Cardiac septum (tissue), 1 donor: Measurements from ENCODE around the gene CIAO2A. TPM values are rescaled to one million over a fixed set of nuclear protein-coding genes. Genes with fewer than 3 reads are reported as not detected.
A peak's percentile ranks its signal among the peaks of the same experiment; 100 is the strongest.
"Not testable (repeated sequence)": the region's sequence is repeated elsewhere in the genome, so short reads cannot be mapped to it uniquely, and the experiment has no call there.

Source experiments
- DNase-seq: peaks from one replicate; pipeline ENCODE4 v3.0.0-alpha.2; 2020; ENCODE audit warnings: low spot score
- intact Hi-C: fragments of 100-400 bp; cut with DNase I; formaldehyde crosslinking; loops from one replicate; pipeline ENCODE4 v1.14.0; 2022
- total RNA-seq: library from RNA; stranded (reverse); fragmentation: NEBNext Ultra II Directional; extraction: Animal tissue kit (Norgen Biotek cat#: 25700); gene quantifications from one replicate; pipeline ENCODE4 v1.2.1, GENCODE V29; 2021
- donor health status: DM: no; HTN: no; CAD: no.

Gene CIAO2A
- total RNA-seq, 1 donor from 2014 or later, result 46.9 TPM

- intact Hi-C loops, result no loop called here
- DNase-seq, result no peak
These were observed 10.9 kb downstream of the CIAO2A start for GRCh38 chr15:64082757-64083156.

GRCh38 chr15:64073496-64073895 lies 20.1 kb downstream of the CIAO2A start:
- intact Hi-C loops, DNase-seq: not testable (repeated sequence)

- no peak for DNase-seq
- intact Hi-C loops, result no loop called here
These were observed 20.8 kb downstream of the CIAO2A start for GRCh38 chr15:64072812-64073211.

GRCh38 chr15:64071931-64072765 lies 21.5 kb downstream of the CIAO2A start:
- intact Hi-C loops, result no loop called here
- no peak for DNase-seq

GRCh38 chr15:64070965-64071851 lies 22.4 kb downstream of the CIAO2A start:
- intact Hi-C loops, result no loop called here
- no peak for DNase-seq

- DNase-seq, result no peak
- intact Hi-C loops, result no loop called here
These were observed 23.5 kb downstream of the CIAO2A start for GRCh38 chr15:64070106-64070505.

GRCh38 chr15:64068133-64068532 lies 25.5 kb downstream of the CIAO2A start:
- intact Hi-C loops, result loop anchor here (5.0 kb wide), 1 partner anchor 176 kb away; no protein-coding TSS in a partner anchor
- no peak for DNase-seq

- intact Hi-C loops, result loop anchor here (2.0 to 5.0 kb wide), 2 partner anchors 175 to 315 kb away; no protein-coding TSS in a partner anchor
- peak; percentile 80 for DNase-seq
These were observed 26.0 kb downstream of the CIAO2A start for GRCh38 chr15:64067564-64068030.

GRCh38 chr15:64066451-64066850 lies 27.2 kb downstream of the CIAO2A start:
- intact Hi-C loops, result loop anchor here (2.0 to 5.0 kb wide), 2 partner anchors 174 to 314 kb away; no protein-coding TSS in a partner anchor
- no peak for DNase-seq

- intact Hi-C loops, result no loop called here
These were observed 32.9 kb downstream of the CIAO2A start for GRCh38 chr15:64060716-64061115.

GRCh38 chr15:64059104-64059503 lies 34.5 kb downstream of the CIAO2A start:
- DNase-seq, intact Hi-C loops: not testable (repeated sequence)

More at GRCh38 chr15:64060716-64061115, 32.9 kb downstream of the CIAO2A start:
- DNase-seq, result no peak

GRCh38 chr15:64058279-64058678 lies 35.4 kb downstream of the CIAO2A start:
- no peak for DNase-seq
- intact Hi-C loops, result no loop called here

GRCh38 chr15:64053674-64054073 lies 40.0 kb downstream of the CIAO2A start:
- intact Hi-C loops, DNase-seq: not testable (repeated sequence)

- DNase-seq, result no peak
- intact Hi-C loops, result no loop called here
These were observed 40.6 kb downstream of the CIAO2A start for GRCh38 chr15:64052925-64053491.

GRCh38 chr15:64051407-64052259 lies 42.0 kb downstream of the CIAO2A start:
- DNase-seq, result no peak
- intact Hi-C loops, result no loop called here

GRCh38 chr15:64051093-64051402 lies 42.6 kb downstream of the CIAO2A start:
- intact Hi-C loops, result no loop called here
- no peak for DNase-seq

GRCh38 chr15:64050281-64051092 lies 43.2 kb downstream of the CIAO2A start:
- DNase-seq, result no peak
- intact Hi-C loops, result no loop called here

- intact Hi-C loops, result loop anchor here (5.0 kb wide), 4 partner anchors 102 to 297 kb away; partner anchors contain the start of gene HERC1
- no peak for DNase-seq
These were observed 44.7 kb downstream of the CIAO2A start for GRCh38 chr15:64048781-64049460.
